ENCODE results near the gene FBXW8.

FBXW8 gene

DNA sequence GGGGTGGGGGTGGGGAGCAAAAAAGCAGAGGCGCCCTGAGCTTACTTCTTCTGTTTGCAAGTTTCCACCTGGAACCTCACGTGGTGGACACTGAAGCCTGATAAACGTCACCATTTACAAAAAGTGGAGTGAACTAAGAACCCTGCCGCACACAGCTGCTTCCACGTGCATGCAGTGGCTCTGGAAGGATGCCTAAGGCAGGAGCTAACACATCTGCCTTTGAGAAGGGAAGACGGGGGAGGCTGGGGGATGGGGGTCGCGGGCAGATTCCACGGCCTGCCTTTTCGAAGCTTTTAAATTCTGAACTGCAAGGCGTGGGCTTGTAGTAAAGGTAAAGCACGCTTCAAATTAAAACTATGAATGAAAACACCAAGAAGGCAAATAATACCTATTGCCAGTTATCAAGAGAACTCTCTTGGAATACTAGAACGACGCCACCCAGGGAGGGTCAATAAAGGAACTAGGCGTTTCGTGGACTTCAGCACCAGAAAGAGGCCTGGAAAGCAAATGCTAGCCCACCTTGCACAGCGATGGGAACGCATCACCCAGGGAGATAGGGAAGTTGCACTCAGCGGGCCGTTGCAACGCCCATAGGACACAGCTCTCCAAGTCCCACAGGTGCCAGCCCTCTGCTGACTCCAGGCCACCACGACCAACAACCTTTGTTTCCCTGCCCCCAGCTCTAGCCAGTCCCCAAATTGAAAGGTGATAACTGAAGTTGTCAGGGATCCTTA, 126.7 kb downstream of the FBXW8 start:
- no peak for DNase-seq (ENCODE audit: low read depth in 2 of 2)

GRCh38 chr12:117038023-117038680, 127.4 kb downstream of the FBXW8 start:
- DNase-seq (ENCODE audit: low read depth in 2 of 2), result no peak

GRCh38 chr12:117038919-117039318, 128.2 kb downstream of the FBXW8 start:
- DNase-seq (ENCODE audit: low read depth in 2 of 2), result no peak

DNA sequence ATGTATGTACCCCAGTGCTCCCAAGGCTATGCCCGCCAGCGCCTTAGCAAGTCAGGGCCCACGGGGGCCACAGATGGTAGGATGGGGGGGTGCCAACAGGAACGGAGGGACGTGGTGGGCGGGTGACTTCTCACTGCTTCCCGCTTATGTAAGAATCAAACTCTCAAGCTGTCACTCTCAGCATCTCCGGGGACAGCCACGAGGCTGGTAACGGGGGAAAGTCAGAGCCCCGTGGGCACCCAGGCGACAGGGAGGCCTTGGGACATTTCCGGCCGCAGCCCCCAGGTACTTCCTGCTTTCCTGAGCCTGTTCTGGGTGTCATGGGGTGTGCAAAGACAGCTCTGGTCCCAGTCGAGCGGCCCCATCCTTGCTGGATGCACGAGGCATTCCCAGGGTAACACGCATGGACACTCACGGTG, 129.2 kb downstream of the FBXW8 start:
- DNase-seq (ENCODE audit: low read depth in 2 of 2), result no peak

- DNase-seq (ENCODE audit: low read depth in 2 of 2), result no peak
Observed at GRCh38 chr12:117040496-117040895, 129.7 kb downstream of the FBXW8 start.

GRCh38 chr12:117041798-117042170, 131.0 kb downstream of the FBXW8 start:
- no peak for DNase-seq (ENCODE audit: low read depth in 2 of 2)

- no peak for DNase-seq (ENCODE audit: low read depth in 2 of 2)
Observed at GRCh38 chr12:117042171-117042842, 131.6 kb downstream of the FBXW8 start.

DNA sequence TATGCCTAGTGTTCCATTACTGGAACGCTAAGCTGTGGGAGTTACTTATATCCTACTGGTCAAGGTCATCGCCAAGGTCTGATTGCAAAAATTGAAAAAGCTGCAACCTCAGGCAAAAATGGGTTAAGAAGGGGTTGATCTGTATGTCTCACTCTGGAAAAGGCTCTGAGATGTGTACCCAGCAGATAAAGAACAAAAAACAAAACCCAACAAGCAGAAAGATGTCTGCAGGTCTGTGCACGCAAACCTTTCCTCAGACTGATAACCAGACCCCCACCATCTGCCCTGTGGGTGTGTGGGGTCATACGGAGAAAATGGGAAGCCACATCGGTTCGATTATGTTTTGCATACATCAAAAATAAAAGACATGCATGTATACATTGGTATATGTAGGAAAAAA, 132.1 kb downstream of the FBXW8 start:
- DNase-seq (ENCODE audit: low read depth in 2 of 2), result no peak

- no peak for DNase-seq (ENCODE audit: low read depth in 2 of 2)
Observed at GRCh38 chr12:117044311-117044710, 133.6 kb downstream of the FBXW8 start.

- no peak for DNase-seq (ENCODE audit: low read depth in 2 of 2)
Observed at GRCh38 chr12:117044790-117045159, 134.0 kb downstream of the FBXW8 start.

- DNase-seq (ENCODE audit: low read depth in 2 of 2), result no peak
Observed at GRCh38 chr12:117045160-117046010, 134.6 kb downstream of the FBXW8 start.

- DNase-seq (ENCODE audit: low read depth in 2 of 2), result no peak
Observed at GRCh38 chr12:117046011-117046369, 135.2 kb downstream of the FBXW8 start.

DNA sequence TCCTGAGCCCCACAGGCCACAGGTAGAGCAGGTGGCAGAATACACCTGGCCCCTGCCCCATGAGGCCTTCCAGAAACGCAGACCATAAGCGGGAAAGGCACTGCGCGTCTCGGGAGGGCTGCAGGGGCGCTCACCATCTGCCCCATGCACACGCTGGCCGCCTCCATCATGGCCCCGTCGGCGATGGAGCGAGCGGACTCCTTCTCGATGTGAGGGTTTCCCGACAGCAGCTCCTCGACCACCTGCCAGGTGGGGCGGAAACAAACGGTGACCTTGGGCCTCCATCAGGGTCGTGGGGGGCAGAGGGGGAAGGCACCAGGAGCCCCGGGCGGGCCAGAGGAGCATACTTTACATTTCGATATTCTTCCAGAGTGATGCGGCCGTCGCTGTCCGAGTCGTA, 135.7 kb downstream of the FBXW8 start:
- no peak for DNase-seq (ENCODE audit: low read depth in 2 of 2)

DNA sequence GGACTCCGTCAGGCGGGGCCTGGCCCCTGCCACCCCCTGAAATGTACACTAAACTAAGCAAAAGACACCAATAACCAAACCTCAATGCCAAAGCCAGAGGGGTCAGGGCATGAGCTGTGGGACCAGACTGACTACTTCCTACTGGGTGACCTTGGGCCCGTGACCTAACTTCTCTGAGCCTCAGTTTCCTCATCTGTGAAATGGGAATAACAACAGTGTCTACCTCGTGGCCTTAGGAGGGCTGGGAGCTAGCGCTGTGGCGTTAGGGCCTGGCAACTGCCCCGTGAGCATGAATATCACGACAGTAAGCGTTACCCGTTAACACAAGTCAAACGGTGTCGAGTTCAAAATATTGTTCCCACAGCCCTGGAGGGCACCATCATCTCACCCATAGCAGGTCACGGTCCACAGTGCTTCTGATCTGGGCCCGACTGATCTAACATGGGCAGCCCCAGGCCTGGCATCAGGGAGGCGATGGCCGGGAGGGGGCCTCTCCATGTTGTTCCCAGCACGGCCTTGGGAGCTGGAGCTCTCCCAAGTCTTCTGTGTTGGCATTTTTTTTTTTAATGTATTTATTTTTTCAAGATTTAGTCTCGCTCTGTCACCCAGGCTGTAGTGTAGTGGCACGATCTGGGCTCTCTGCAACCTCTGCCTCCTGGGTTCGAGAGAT, 136.2 kb downstream of the FBXW8 start:
- DNase-seq (ENCODE audit: low read depth in 2 of 2), result no peak

GRCh38 chr12:117047810-117048584, 137.2 kb downstream of the FBXW8 start:
- DNase-seq (ENCODE audit: low read depth in 2 of 2), result no peak

GRCh38 chr12:117048585-117048904, 137.8 kb downstream of the FBXW8 start:
- DNase-seq (ENCODE audit: low read depth in 2 of 2), result no peak

DNA sequence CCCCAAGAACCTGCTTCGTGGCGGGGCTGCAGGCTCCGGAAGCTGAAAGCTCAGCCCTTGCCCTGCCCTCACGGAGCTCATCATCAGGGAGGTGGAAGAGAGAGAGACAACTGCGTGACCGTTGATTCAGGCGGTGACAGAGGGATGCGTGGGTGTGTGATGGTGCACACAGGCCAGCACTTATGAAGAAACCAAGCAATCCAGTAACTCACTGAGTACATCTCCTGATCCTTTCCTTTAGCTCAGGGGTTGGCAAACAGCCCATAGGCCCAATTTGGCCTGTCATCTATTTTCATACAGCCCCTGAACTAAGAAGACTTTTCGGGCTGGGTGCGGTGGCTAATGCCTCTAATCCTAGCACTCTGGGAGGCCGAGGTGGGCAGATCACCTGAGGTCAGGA, 138.5 kb downstream of the FBXW8 start:
- no peak for DNase-seq (ENCODE audit: low read depth in 2 of 2)

DNA sequence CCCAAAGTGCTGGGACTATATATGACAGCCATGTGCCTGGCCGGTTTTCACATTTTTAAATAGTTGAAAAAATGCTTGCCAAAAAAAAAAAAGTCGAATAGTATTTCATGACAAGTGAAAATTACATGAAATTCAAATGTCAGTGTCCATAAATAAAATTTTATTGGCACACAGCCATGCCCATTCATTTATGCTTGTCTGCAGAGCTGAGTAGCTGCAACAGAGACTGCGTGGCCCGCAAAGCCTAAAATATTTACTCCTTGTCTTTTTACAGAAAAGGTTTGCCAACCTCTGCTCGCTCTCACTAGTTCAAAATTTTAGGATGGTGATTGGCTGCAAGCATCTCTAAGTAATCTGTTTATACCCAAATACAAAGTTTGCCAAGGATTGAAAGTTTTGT, 139.3 kb downstream of the FBXW8 start:
- no peak for DNase-seq (ENCODE audit: low read depth in 2 of 2)

- DNase-seq (ENCODE audit: low read depth in 2 of 2), result no peak
Observed at GRCh38 chr12:117051380-117051779, 140.6 kb downstream of the FBXW8 start.

DNA sequence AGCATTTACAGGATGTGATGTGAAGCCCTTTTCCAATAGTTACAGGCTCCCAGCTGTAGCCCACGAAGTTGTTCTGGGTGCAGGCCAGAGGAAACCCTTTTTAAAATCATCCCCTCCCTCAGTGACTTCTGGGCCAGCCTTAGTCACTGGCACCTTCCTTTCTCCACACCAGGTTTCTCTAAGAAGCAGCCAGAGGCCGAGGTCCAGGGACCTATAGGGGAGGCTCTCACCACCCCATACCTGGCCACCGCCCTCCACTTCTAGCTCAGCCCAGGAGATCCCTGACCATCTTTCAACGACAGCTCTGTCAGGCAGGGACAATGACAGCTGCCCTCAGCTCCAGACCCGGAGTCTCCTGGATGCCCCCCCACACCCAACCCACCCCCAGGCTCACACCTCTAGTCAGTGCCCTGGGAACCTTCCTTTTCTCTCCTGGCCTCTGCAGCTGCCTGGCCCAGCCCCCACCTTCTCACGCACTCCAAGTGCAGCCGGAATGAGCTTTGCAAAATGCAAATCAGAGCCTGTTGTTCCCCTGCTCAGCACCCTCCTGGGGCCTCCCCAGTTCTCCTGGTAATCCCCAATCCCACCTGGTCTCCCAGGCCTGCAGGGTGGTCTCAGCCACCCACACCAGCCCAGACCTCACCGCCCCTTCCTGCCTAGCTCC, 141.8 kb downstream of the FBXW8 start:
- no peak for DNase-seq (ENCODE audit: low read depth in 2 of 2)

GRCh38 chr12:117053050-117053400, 142.3 kb downstream of the FBXW8 start:
- DNase-seq (ENCODE audit: low read depth in 2 of 2), result no peak
